ENCODE measurements around the gene TNFRSF11A. TPM values are rescaled to one million over a fixed set of nuclear protein-coding genes. Genes with fewer than 3 reads are reported as not detected.

TNFRSF11A gene
- total RNA-seq, 1 experiment from 2014 or later: 0.16 TPM

DNA sequence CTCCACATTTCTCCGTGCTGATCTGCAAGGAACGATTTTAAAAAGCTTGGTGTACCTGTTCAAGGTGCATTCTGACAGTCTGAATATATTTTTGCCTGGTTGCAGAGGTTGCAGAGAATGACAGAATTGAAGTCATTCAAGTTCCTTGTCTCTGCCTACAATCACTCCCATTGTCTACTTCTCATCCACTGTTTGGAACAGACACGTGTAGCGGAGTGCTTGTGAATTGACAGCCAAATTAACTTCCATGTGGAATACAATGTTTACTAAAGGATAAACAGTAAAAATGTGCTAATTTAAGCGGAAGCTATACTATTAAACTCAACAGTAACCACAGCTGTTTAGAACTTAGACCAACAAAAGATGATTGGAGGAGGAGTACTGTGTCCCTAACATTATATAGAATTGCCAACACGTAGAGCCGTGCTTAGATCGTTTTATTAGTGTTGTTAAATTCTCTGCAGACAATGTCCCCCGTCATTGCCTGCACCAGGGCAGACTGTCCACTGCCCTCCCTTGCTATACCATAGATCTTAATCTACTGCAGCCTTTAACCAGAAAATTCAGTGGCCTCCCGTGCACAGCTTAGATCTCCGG lies 110.4 kb downstream of the TNFRSF11A start:
- Histone ChIP-seq H3K4me1 (no peaks in the 10 kb centered on the region), H3K36me3 (ENCODE audit: control insufficient read depth, insufficient read depth, low read length) (no peaks in the 10 kb centered on the region), H3K4me3 (ENCODE audit: low read depth, low read length) (no peak overlapping the region), H3K9me3 (no peaks in the 10 kb centered on the region), H3K27me3 (replicated peaks; ENCODE audit: control insufficient read depth, insufficient read depth, low read length) (no peaks in the 10 kb centered on the region)
- no TSS peak for BruUV-seq (replicated peaks)
- Mint-ChIP-seq H3K36me3 (ENCODE audit: insufficient read depth, unreplicated experiment) (no peaks in the 10 kb centered on the region), H3K9me3 (ENCODE audit: unreplicated experiment) (no peaks in the 10 kb centered on the region), H3K27me3 (ENCODE audit: insufficient read depth, unreplicated experiment) (no peaks in the 10 kb centered on the region), H3K27ac (ENCODE audit: unreplicated experiment) (no peak overlapping the region), H3K4me1 (ENCODE audit: low read depth, unreplicated experiment) (no peaks in the 10 kb centered on the region), H3K4me3 (ENCODE audit: unreplicated experiment) (no peak overlapping the region)
- intact Hi-C loops (cut with micrococcal nuclease; ENCODE audit: unreplicated experiment): no loop called here
- ChIA-PET POLR2A (no interaction called here), CTCF (interaction anchor here (0.7 kb wide), 1 partner anchor 1912 kb away, joined by 3 read pairs; no protein-coding TSS in a partner anchor)
- DNase-seq: no peak
- TF ChIP-seq, protein P1, sequence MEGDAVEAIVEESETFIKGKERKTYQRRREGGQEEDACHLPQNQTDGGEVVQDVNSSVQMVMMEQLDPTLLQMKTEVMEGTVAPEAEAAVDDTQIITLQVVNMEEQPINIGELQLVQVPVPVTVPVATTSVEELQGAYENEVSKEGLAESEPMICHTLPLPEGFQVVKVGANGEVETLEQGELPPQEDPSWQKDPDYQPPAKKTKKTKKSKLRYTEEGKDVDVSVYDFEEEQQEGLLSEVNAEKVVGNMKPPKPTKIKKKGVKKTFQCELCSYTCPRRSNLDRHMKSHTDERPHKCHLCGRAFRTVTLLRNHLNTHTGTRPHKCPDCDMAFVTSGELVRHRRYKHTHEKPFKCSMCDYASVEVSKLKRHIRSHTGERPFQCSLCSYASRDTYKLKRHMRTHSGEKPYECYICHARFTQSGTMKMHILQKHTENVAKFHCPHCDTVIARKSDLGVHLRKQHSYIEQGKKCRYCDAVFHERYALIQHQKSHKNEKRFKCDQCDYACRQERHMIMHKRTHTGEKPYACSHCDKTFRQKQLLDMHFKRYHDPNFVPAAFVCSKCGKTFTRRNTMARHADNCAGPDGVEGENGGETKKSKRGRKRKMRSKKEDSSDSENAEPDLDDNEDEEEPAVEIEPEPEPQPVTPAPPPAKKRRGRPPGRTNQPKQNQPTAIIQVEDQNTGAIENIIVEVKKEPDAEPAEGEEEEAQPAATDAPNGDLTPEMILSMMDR (IDR thresholded peaks at IDR 0.05; ENCODE audit: insufficient read depth in 1 of 2, low read depth in 1 of 2, low read length in 1 of 2, severe bottlenecking in 1 of 2, unreplicated experiment in 1 of 2): no peak

GRCh38 chr18:62436636-62437234 lies 111.6 kb downstream of the TNFRSF11A start:
- H3K4me3 ChIP-seq (ENCODE audit: low read depth, low read length): no peak overlapping the region
- no peaks in the 10 kb centered on the region for H3K36me3 ChIP-seq (ENCODE audit: control insufficient read depth, insufficient read depth, low read length)
- no peaks in the 10 kb centered on the region for H3K27me3 Mint-ChIP-seq (ENCODE audit: insufficient read depth, unreplicated experiment)
- H3K9me3 Mint-ChIP-seq (ENCODE audit: unreplicated experiment): no peaks in the 10 kb centered on the region
- H3K9me3 ChIP-seq: no peaks in the 10 kb centered on the region
- H3K27me3 ChIP-seq (replicated peaks; ENCODE audit: control insufficient read depth, insufficient read depth, low read length): no peaks in the 10 kb centered on the region
- BruUV-seq (replicated peaks): no TSS peak
- ChIA-PET POLR2A (no interaction called here), CTCF (no interaction called here)
- TF ChIP-seq, protein P1 (IDR thresholded peaks at IDR 0.05; ENCODE audit: insufficient read depth in 1 of 2, low read depth in 1 of 2, low read length in 1 of 2, severe bottlenecking in 1 of 2, unreplicated experiment in 1 of 2): no peak
- no peak overlapping the region for H3K27ac Mint-ChIP-seq (ENCODE audit: unreplicated experiment)
- no peak overlapping the region for H3K4me3 Mint-ChIP-seq (ENCODE audit: unreplicated experiment)
- H3K4me1 ChIP-seq: no peaks in the 10 kb centered on the region
- H3K4me1 Mint-ChIP-seq (ENCODE audit: low read depth, unreplicated experiment): no peaks in the 10 kb centered on the region
- no peak for DNase-seq
- no peaks in the 10 kb centered on the region for H3K36me3 Mint-ChIP-seq (ENCODE audit: insufficient read depth, unreplicated experiment)
- intact Hi-C loops (cut with micrococcal nuclease; ENCODE audit: unreplicated experiment): no loop called here

- TF ChIP-seq, protein P1 (IDR thresholded peaks at IDR 0.05; ENCODE audit: insufficient read depth in 1 of 2, low read depth in 1 of 2, low read length in 1 of 2, severe bottlenecking in 1 of 2, unreplicated experiment in 1 of 2): no peak
- DNase-seq: no peak
Measured at GRCh38 chr18:62437235-62438017, 112.3 kb downstream of the TNFRSF11A start.

More at GRCh38 chr18:62437235-62438017, 112.3 kb downstream of the TNFRSF11A start:
- no peak overlapping the region for H3K4me3 Mint-ChIP-seq (ENCODE audit: unreplicated experiment)
- no TSS peak for BruUV-seq (replicated peaks)
- CTCF ChIA-PET: no interaction called here
- H3K27me3 Mint-ChIP-seq (ENCODE audit: insufficient read depth, unreplicated experiment): no peaks in the 10 kb centered on the region
- no peak overlapping the region for H3K27ac Mint-ChIP-seq (ENCODE audit: unreplicated experiment)
- Histone ChIP-seq H3K36me3 (ENCODE audit: control insufficient read depth, insufficient read depth, low read length) (no peaks in the 10 kb centered on the region), H3K9me3 (no peaks in the 10 kb centered on the region), H3K4me3 (ENCODE audit: low read depth, low read length) (no peak overlapping the region), H3K4me1 (no peaks in the 10 kb centered on the region), H3K27me3 (replicated peaks; ENCODE audit: control insufficient read depth, insufficient read depth, low read length) (no peaks in the 10 kb centered on the region)
- H3K9me3 Mint-ChIP-seq (ENCODE audit: unreplicated experiment): no peaks in the 10 kb centered on the region
- H3K36me3 Mint-ChIP-seq (ENCODE audit: insufficient read depth, unreplicated experiment): no peaks in the 10 kb centered on the region
- POLR2A ChIA-PET: no interaction called here
- H3K4me1 Mint-ChIP-seq (ENCODE audit: low read depth, unreplicated experiment): no peaks in the 10 kb centered on the region
- intact Hi-C loops (cut with micrococcal nuclease; ENCODE audit: unreplicated experiment): no loop called here
